IMR-90 (cell line): ENCODE data around the gene THAP12. TPM values are rescaled to one million over a fixed set of nuclear protein-coding genes. Genes with fewer than 3 reads are reported as not detected.

Source experiments
- ATAC-seq: fragments of 200-7000 bp; cut with Tn5 transposase; 2 replicates; pipeline ENCODE4 v1.9.1; 2020; ENCODE audit warnings: low read depth, mild to moderate bottlenecking, moderate library complexity
- BruUV-seq: library from RNA; stranded (reverse); fragments of 400-500 nt; replicated peaks from 2 replicates; lab custom pipeline; 2021; lab: Mats Ljungman, UMichigan
- CTCF ChIA-PET: fragments of 300-600 bp; formaldehyde crosslinking; extraction: SDS; loops from one replicate; lab custom pipeline; 2021; ENCODE audit warnings: antibody characterized with exemption; lab: Yijun Ruan, JAX
- POLR2A ChIA-PET: fragments of 300-600 bp; sonication (Branson Sonifier 250); formaldehyde crosslinking; loops from one replicate; lab custom pipeline; 2022; ENCODE audit warnings: antibody characterized with exemption; ENCODE audit not compliant: unreplicated experiment; lab: Charles Lee
- DNase-seq: peaks from one replicate; pipeline ENCODE4 v3.0.0; 2013
- H2AFZ ChIP-seq: replicated peaks from 2 replicates; pipeline ENCODE3; 2013; ENCODE audit warnings: low read length, mild to moderate bottlenecking; ENCODE audit not compliant: poor library complexity
- H2AK5ac ChIP-seq: 2 replicates; pipeline ENCODE4 v1.6.1; 2013; ENCODE audit warnings: low read depth, low read length, inconsistent platforms
- H2AK9ac ChIP-seq: replicated peaks from 2 replicates; pipeline ENCODE3; 2013; ENCODE audit warnings: mild to moderate bottlenecking, low read depth, low read length, moderate library complexity; ENCODE audit not compliant: poor library complexity
- H2BK120ac ChIP-seq: 2 replicates; pipeline ENCODE4 v1.6.1; 2013; ENCODE audit warnings: low read depth, low read length, inconsistent platforms
- H2BK15ac ChIP-seq: 3 replicates; pipeline ENCODE4 v1.6.1; 2013; ENCODE audit warnings: low read depth, low read length, inconsistent platforms
- H2BK20ac ChIP-seq: 2 replicates; pipeline ENCODE4 v1.6.1; 2013; ENCODE audit warnings: low read depth, mild to moderate bottlenecking, inconsistent platforms, low read length, moderate library complexity
- H2BK5ac ChIP-seq: 2 replicates; pipeline ENCODE4 v1.6.1; 2013; ENCODE audit warnings: mild to moderate bottlenecking, low read depth, low read length, inconsistent platforms; ENCODE audit not compliant: poor library complexity, severe bottlenecking
- H3K14ac ChIP-seq: replicated peaks from 2 replicates; pipeline ENCODE4 v1.6.1; 2013; ENCODE audit warnings: low read depth, low read length, inconsistent platforms
- H3K18ac ChIP-seq: 2 replicates; pipeline ENCODE4 v1.6.1; 2013; ENCODE audit warnings: low read depth, low read length, control low read depth
- H3K23ac ChIP-seq: 2 replicates; pipeline ENCODE4 v1.6.1; 2013; ENCODE audit warnings: low read depth, low read length, inconsistent platforms
- H3K27ac ChIP-seq: 2 replicates; pipeline ENCODE4 v1.5.1; 2013; ENCODE audit warnings: mild to moderate bottlenecking, control low read depth, low read length; ENCODE audit not compliant: insufficient read depth
- H3K27me3 ChIP-seq: 2 replicates; pipeline ENCODE4 v1.6.1; 2013; ENCODE audit warnings: low read length; ENCODE audit not compliant: control insufficient read depth, insufficient read depth
- H3K36me3 ChIP-seq: 2 replicates; pipeline ENCODE4 v1.6.1; 2013; ENCODE audit warnings: low read length, mixed read lengths; ENCODE audit not compliant: control insufficient read depth, insufficient read depth
- H3K4ac ChIP-seq: 2 replicates; pipeline ENCODE4 v1.6.1; 2013; ENCODE audit warnings: low read depth, low read length, inconsistent platforms
- H3K4me1 ChIP-seq: 2 replicates; pipeline ENCODE4 v1.6.1; 2013; ENCODE audit warnings: low read length, mixed read lengths; ENCODE audit not compliant: control insufficient read depth, insufficient read depth
- H3K4me2 ChIP-seq: 2 replicates; pipeline ENCODE4 v1.6.1; 2013; ENCODE audit warnings: low read depth, mild to moderate bottlenecking, control low read depth, low read length, moderate library complexity
- H3K4me3 ChIP-seq: 2 replicates; pipeline ENCODE4 v1.5.1; 2013; ENCODE audit warnings: low read depth, mild to moderate bottlenecking, control low read depth, low read length, moderate library complexity; ENCODE audit not compliant: insufficient read depth
- H3K56ac ChIP-seq: 2 replicates; pipeline ENCODE4 v1.6.1; 2013; ENCODE audit warnings: low read length, inconsistent platforms; ENCODE audit not compliant: insufficient read depth; ENCODE audit errors: extremely low read depth
- H3K79me1 ChIP-seq, 2 experiments: 2 replicates each; pipeline ENCODE4 v1.6.1; 2013; ENCODE audit warnings: low read length in 2 of 2, inconsistent platforms in 1 of 2, low read depth in 1 of 2
- H3K9ac ChIP-seq: 2 replicates; pipeline ENCODE4 v1.6.1; 2013; ENCODE audit warnings: low read depth, low read length, control low read depth
- H3K9me1 ChIP-seq: 2 replicates; pipeline ENCODE4 v1.6.1; 2013; ENCODE audit warnings: low read length, inconsistent platforms; ENCODE audit not compliant: insufficient read depth
- H3K9me3 ChIP-seq: 2 replicates; pipeline ENCODE4 v1.6.1; 2013; ENCODE audit warnings: low read length; ENCODE audit not compliant: control insufficient read depth, insufficient read depth
- H4K20me1 ChIP-seq: 2 replicates; pipeline ENCODE4 v1.6.1; 2013; ENCODE audit warnings: low read length, inconsistent platforms; ENCODE audit not compliant: insufficient read depth
- H4K5ac ChIP-seq: 2 replicates; pipeline ENCODE4 v1.6.1; 2013; ENCODE audit warnings: mild to moderate bottlenecking, low read depth, low read length, control low read depth
- H4K8ac ChIP-seq, 2 experiments: 2 replicates each; pipeline ENCODE4 v1.6.1; 2013; ENCODE audit warnings: low read depth in 2 of 2, low read length in 2 of 2, control low read depth in 1 of 2, inconsistent platforms in 1 of 2
- H4K91ac ChIP-seq: 2 replicates; pipeline ENCODE4 v1.6.1; 2013; ENCODE audit warnings: low read depth, low read length, inconsistent platforms; ENCODE audit not compliant: insufficient read depth
- BHLHE40 ChIP-seq: fragments of 150-350 bp; IDR thresholded peaks from 2 replicates; pipeline ENCODE4 v1.6.1; 2016; ENCODE audit warnings: mild to moderate bottlenecking, low read depth, low read length
- CEBPB ChIP-seq: IDR thresholded peaks from 2 replicates; pipeline ENCODE4 v1.6.1; 2012; ENCODE audit warnings: low read depth, low read length, improper control_type of control experiment
- CHD1 ChIP-seq: IDR thresholded peaks from 2 replicates; pipeline ENCODE4 v1.6.1; 2012; ENCODE audit warnings: low read depth, low read length, improper control_type of control experiment
- ELK1 ChIP-seq: fragments of 150-350 bp; IDR thresholded peaks from 2 replicates; pipeline ENCODE4 v1.6.1; 2016; ENCODE audit warnings: low read depth, mild to moderate bottlenecking, low read length, moderate library complexity, borderline replicate concordance
- FOS ChIP-seq: fragments of 150-350 bp; IDR thresholded peaks from 2 replicates; pipeline ENCODE4 v1.6.1; 2016; ENCODE audit warnings: low read depth, low read length
- MAFK ChIP-seq: IDR thresholded peaks from 2 replicates; pipeline ENCODE4 v1.6.1; 2012; ENCODE audit warnings: low read depth, low read length, improper control_type of control experiment
- MAZ ChIP-seq: IDR thresholded peaks from 2 replicates; pipeline ENCODE4 v1.6.1; 2012; ENCODE audit warnings: low read depth, mild to moderate bottlenecking, low read length, improper control_type of control experiment, moderate library complexity, borderline replicate concordance
- POLR2A ChIP-seq: IDR thresholded peaks from 2 replicates; pipeline ENCODE4 v1.6.1; 2012; ENCODE audit warnings: mild to moderate bottlenecking, low read depth, low read length
- RAD21 ChIP-seq: IDR thresholded peaks from 2 replicates; pipeline ENCODE4 v1.6.1; 2012; ENCODE audit warnings: low read length, improper control_type of control experiment
- RCOR1 ChIP-seq: IDR thresholded peaks from 2 replicates; pipeline ENCODE4 v1.6.1; 2012; ENCODE audit warnings: mild to moderate bottlenecking, low read length, improper control_type of control experiment; ENCODE audit not compliant: insufficient replicate concordance
- RFX5 ChIP-seq: IDR thresholded peaks from 2 replicates; pipeline ENCODE4 v1.8.0; 2012; ENCODE audit warnings: low read depth, mild to moderate bottlenecking, low read length, moderate library complexity
- SMC3 ChIP-seq: fragments of 150-350 bp; IDR thresholded peaks from 2 replicates; pipeline ENCODE4 v1.6.1; 2016; ENCODE audit warnings: low read depth, mild to moderate bottlenecking, antibody characterized with exemption, low read length, moderate library complexity
- WGBS, 2 experiments: methylation state at CpG; one replicate each; pipeline versions ENCODE4 v1.1.5 to v1.1.7; 2013; ENCODE audit warnings: missing lambda C conversion rate in 2 of 2; ENCODE audit not compliant: insufficient read length in 1 of 2; ENCODE audit errors: extremely low coverage in 2 of 2; 5-methylcytosine and 5-hydroxymethylcytosine counted together
- dilution Hi-C: fragments of 300-500 bp; cut with HindIII; formaldehyde crosslinking; loops from one replicate; pipeline ENCODE4 v1.14.3; 2018; ENCODE audit warnings: low sequenced_read_pairs; ENCODE audit not compliant: unreplicated experiment
- in situ Hi-C: fragments of 300-500 bp; cut with MboI; formaldehyde crosslinking; loops from 3 replicates; pipeline ENCODE4 v1.14.3; 2019; ENCODE audit warnings: low sequenced_read_pairs, inconsistent platforms, mixed read lengths
- intact Hi-C: fragments of 100-400 bp; cut with micrococcal nuclease; formaldehyde crosslinking; loops from 2 replicates; pipeline ENCODE4 v1.10.0; 2022
- polyA plus RNA-seq, 3 experiments: library from polyadenylated mRNA; depleted of rRNA; stranded (reverse); fragments of >200 nt; gene quantifications; 2 replicates each; pipeline ENCODE4 v1.2.3, GENCODE V29; 2012; ENCODE audit warnings: low replicate concordance in 1 of 3
- total RNA-seq: library from RNA; depleted of rRNA; stranded (reverse); fragments of >200 nt; gene quantifications from 2 replicates; pipeline ENCODE4 v1.2.3, GENCODE V29; 2012
- TF ChIP-seq, protein P1 (sequence below): fragments of 150-350 bp; IDR thresholded peaks from 2 replicates; pipeline ENCODE4 v1.6.1; 2017; ENCODE audit warnings: mild to moderate bottlenecking, antibody characterized with exemption, low read length, low read depth
- TF ChIP-seq, protein P2 (sequence below): conservative IDR thresholded peaks from 2 replicates; pipeline ENCODE4 v1.5.1; 2012; ENCODE audit warnings: mild to moderate bottlenecking, low read depth, low read length, improper control_type of control experiment

THAP12 gene
- total and polyA plus RNA-seq, 2 of the 4 experiments (the other 2 are of a cell fraction): 25.1 to 27.3 TPM

GRCh38 chr11:76337923-76338322 is 43.0 kb downstream of the THAP12 start:
- H2AK9ac ChIP-seq: no peak overlapping the region
- dilution Hi-C loops: no loop called here

More at GRCh38 chr11:76337923-76338322, 43.0 kb downstream of the THAP12 start:
- Histone ChIP-seq H2AK5ac (no peak overlapping the region), H4K5ac (no peak overlapping the region), H3K56ac (no peak overlapping the region), H3K4me1 (no peaks in the 10 kb centered on the region), H4K8ac (no peak overlapping the region), H4K91ac (no peak overlapping the region), H3K9me3 (peaks cover 9% of the 10 kb centered on the region), H2BK20ac (no peak overlapping the region), H2AFZ (no peak overlapping the region), H3K27me3 (peaks cover 2% of the 10 kb centered on the region; the same call in 1 of the 2 replicates), H3K18ac (no peak overlapping the region), H3K4me2 (no peak overlapping the region), H3K4ac (no peak overlapping the region), H2BK120ac (no peak overlapping the region), H3K4me3 (no peak overlapping the region), H2BK5ac (no peak overlapping the region), H2BK15ac (no peak overlapping the region), H3K9ac (no peak overlapping the region), H3K36me3 (no peaks in the 10 kb centered on the region), H3K14ac (no peak overlapping the region), H3K79me1 (no peaks in the 10 kb centered on the region), H4K20me1 (no peaks in the 10 kb centered on the region; the same call in 1 of the 2 replicates), H3K23ac (no peak overlapping the region), H3K9me1 (no peaks in the 10 kb centered on the region), H3K27ac (no peak overlapping the region)
- ATAC-seq: no peak
- 100% methylated on average over 2 of the region's 4 CpGs; no CpG with 5 or more reads in 1 of the 2 experiments for WGBS, 2 experiments
- BruUV-seq: no TSS peak
- DNase-seq: no peak
- TF ChIP-seq FOS: no peak
- TF ChIP-seq, protein P1, sequence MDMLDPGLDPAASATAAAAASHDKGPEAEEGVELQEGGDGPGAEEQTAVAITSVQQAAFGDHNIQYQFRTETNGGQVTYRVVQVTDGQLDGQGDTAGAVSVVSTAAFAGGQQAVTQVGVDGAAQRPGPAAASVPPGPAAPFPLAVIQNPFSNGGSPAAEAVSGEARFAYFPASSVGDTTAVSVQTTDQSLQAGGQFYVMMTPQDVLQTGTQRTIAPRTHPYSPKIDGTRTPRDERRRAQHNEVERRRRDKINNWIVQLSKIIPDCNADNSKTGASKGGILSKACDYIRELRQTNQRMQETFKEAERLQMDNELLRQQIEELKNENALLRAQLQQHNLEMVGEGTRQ: no peak
- no peak for TF ChIP-seq RAD21
- no peak for TF ChIP-seq SMC3
- TF ChIP-seq, protein P2, sequence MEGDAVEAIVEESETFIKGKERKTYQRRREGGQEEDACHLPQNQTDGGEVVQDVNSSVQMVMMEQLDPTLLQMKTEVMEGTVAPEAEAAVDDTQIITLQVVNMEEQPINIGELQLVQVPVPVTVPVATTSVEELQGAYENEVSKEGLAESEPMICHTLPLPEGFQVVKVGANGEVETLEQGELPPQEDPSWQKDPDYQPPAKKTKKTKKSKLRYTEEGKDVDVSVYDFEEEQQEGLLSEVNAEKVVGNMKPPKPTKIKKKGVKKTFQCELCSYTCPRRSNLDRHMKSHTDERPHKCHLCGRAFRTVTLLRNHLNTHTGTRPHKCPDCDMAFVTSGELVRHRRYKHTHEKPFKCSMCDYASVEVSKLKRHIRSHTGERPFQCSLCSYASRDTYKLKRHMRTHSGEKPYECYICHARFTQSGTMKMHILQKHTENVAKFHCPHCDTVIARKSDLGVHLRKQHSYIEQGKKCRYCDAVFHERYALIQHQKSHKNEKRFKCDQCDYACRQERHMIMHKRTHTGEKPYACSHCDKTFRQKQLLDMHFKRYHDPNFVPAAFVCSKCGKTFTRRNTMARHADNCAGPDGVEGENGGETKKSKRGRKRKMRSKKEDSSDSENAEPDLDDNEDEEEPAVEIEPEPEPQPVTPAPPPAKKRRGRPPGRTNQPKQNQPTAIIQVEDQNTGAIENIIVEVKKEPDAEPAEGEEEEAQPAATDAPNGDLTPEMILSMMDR: no peak
- TF ChIP-seq BHLHE40: no peak
- no peak for TF ChIP-seq CHD1
- TF ChIP-seq POLR2A: no peak
- no peak for TF ChIP-seq MAFK
- no peak for TF ChIP-seq CEBPB
- TF ChIP-seq RFX5: no peak
- TF ChIP-seq ELK1: no peak
- no peak for TF ChIP-seq MAZ
- TF ChIP-seq RCOR1: no peak
- POLR2A ChIA-PET: no interaction called here
- intact Hi-C loops (no loop called here), in situ Hi-C loops (no loop called here)
- CTCF ChIA-PET: interaction anchor here (0.6 kb wide), 1 partner anchor 9 kb away, joined by 4 read pairs; no protein-coding TSS in a partner anchor
